Activated CD8-positive, alpha-beta memory T cell treated with anti-CD3 and anti-CD28 coated beads, Interleukin-2, amount 10 ng/mL, durations not matched to agents 7 days and 5 days (primary cell): ENCODE results near the gene LBP. TPM values are rescaled to one million over a fixed set of nuclear protein-coding genes. Genes with fewer than 3 reads are reported as not detected.
"Not testable (repeated sequence)": the region's sequence is repeated elsewhere in the genome, so short reads cannot be mapped to it uniquely, and the experiment has no call there.

Experiments used
- ATAC-seq: fragments of 150-1000 bp; cut with Tn5 transposase; one replicate; pipeline ENCODE4 v1.10.0; 2021; ENCODE audit warnings: moderate library complexity
- CTCF ChIA-PET: fragments of 350-600 bp; sonication (Branson Sonifier 250); formaldehyde crosslinking; loops from one replicate; lab custom pipeline; 2021; ENCODE audit warnings: antibody characterized with exemption; lab: Charles Lee
- DNase-seq: peaks from one replicate; pipeline ENCODE4 v3.0.0-alpha.2; 2020
- H3K27ac Mint-ChIP-seq: one replicate; pipeline ENCODE4 v1.8.0; 2021; ENCODE audit warnings: mild to moderate bottlenecking, mixed read lengths
- H3K27me3 Mint-ChIP-seq: one replicate; pipeline ENCODE4 v1.8.0; 2021; ENCODE audit warnings: mixed read lengths
- H3K36me3 Mint-ChIP-seq: one replicate; pipeline ENCODE4 v1.8.0; 2021; ENCODE audit warnings: mild to moderate bottlenecking, mixed read lengths
- H3K4me1 Mint-ChIP-seq: one replicate; pipeline ENCODE4 v1.8.0; 2021; ENCODE audit warnings: mixed read lengths
- H3K4me3 Mint-ChIP-seq: one replicate; pipeline ENCODE4 v1.8.0; 2021; ENCODE audit warnings: mild to moderate bottlenecking, moderate library complexity, mixed read lengths
- H3K9me3 Mint-ChIP-seq: one replicate; pipeline ENCODE4 v1.8.0; 2022; ENCODE audit warnings: low read depth, mixed read lengths
- total RNA-seq, 2 experiments: library from RNA; stranded (reverse); gene quantifications; one replicate each; pipeline ENCODE4 v1.2.3, GENCODE V29; 2021

The LBP gene
- total RNA-seq, 2 experiments from 2014 or later = not detected

DNA sequence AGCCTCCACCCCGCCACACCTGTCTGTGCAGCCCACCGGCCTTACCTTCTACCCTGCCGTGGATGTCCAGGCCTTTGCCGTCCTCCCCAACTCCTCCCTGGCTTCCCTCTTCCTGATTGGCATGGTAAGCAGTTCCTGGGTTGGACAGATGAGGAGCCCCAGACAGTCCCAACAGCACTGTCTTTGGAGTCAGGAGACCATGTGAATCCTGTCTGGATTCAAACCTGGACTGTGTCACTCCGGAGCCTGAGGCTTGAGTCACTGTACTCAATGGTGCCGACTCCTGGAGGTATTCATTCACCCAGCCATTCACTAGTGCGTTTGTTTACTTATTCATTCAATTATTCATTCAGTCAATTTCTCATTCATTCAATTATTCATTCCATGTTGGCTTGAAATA is 20.0 kb upstream of the LBP start:
- no peaks in the 10 kb centered on the region for H3K4me1 Mint-ChIP-seq
- no peaks in the 10 kb centered on the region for H3K36me3 Mint-ChIP-seq
- no peaks in the 10 kb centered on the region for H3K9me3 Mint-ChIP-seq
- peaks cover 19% of the 10 kb centered on the region for H3K27me3 Mint-ChIP-seq
- no peak overlapping the region for H3K4me3 Mint-ChIP-seq
- no peak overlapping the region for H3K27ac Mint-ChIP-seq
- CTCF ChIA-PET = no interaction called here
- DNase-seq (no peak), ATAC-seq (no peak)

DNA sequence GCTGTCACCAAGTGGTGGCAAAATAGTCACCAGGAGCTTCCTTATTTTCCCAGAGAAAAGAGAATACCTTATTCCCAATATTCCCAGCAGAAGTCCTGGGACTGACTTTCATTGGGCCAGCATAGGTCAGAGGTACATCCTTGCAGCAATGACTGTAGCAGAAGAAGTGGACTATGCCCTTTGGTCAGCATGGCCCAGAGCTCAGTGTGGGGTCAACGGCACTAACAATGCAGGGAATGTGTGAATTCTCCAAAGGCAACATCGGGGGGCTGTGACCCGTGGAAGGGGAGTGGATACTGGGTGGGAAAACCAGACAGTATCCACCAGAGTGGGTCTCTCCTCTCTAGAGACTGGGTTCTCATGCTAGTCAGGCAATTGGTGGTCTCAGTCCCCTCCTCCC is 15.6 kb upstream of the LBP start:
- Mint-ChIP-seq H3K4me1 (no peaks in the 10 kb centered on the region), H3K27ac (no peak overlapping the region), H3K27me3 (peaks cover 24% of the 10 kb centered on the region), H3K4me3 (no peak overlapping the region), H3K36me3 (no peaks in the 10 kb centered on the region), H3K9me3 (no peaks in the 10 kb centered on the region)
- CTCF ChIA-PET = no interaction called here
- DNase-seq (no peak), ATAC-seq (no peak)

DNA sequence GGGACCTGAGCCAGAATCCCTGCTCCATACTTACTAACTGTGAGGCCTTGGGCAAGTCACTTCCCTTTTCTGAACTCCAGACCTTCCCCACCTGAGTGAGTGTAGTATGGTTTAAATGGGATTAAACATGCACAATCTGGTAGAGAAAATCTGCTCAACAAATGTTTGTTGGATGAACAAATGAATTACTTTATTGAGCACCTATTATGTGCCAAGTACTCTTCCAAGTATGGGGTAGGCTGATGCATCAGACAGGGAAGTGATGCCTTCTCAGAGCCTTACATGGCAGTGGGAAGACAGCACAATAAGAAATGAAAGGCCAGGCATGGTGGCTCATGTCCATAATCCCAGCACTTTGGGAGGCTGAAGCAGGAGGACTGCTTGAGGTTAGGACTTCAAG is 15.0 kb upstream of the LBP start:
- DNase-seq = no peak
- Mint-ChIP-seq H3K4me3 (no peak overlapping the region), H3K27ac (no peak overlapping the region), H3K27me3 (peaks cover 28% of the 10 kb centered on the region), H3K36me3 (no peaks in the 10 kb centered on the region), H3K9me3 (no peaks in the 10 kb centered on the region), H3K4me1 (no peaks in the 10 kb centered on the region)
- ATAC-seq = no peak
- CTCF ChIA-PET = no interaction called here

DNA sequence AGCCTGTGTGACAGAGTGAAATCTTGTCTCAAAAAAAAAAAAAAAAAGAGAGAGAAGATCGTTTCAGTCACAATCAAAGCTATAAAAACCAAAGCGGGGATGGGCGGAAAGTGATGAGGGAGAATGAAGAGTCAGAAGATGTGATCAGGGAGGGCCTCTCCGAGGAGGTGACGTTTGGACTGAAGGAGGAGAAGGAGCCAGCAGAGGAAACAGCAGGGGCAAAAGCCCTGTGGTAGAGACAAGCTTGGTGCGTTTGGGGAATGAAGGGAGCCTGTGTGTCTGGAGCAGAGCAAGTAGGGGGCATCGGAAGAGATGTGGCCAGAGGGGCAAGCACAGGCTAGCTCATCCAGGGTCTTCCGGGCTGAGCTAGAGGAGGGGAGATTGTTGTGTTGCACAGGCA is 14.5 kb upstream of the LBP start:
- H3K9me3 Mint-ChIP-seq = no peaks in the 10 kb centered on the region
- H3K27me3 Mint-ChIP-seq = peaks cover 32% of the 10 kb centered on the region
- no peaks in the 10 kb centered on the region for H3K36me3 Mint-ChIP-seq
- ATAC-seq (no peak), DNase-seq (no peak)
- no peak overlapping the region for H3K4me3 Mint-ChIP-seq
- H3K27ac Mint-ChIP-seq = no peak overlapping the region
- no peaks in the 10 kb centered on the region for H3K4me1 Mint-ChIP-seq
- CTCF ChIA-PET = no interaction called here

DNA sequence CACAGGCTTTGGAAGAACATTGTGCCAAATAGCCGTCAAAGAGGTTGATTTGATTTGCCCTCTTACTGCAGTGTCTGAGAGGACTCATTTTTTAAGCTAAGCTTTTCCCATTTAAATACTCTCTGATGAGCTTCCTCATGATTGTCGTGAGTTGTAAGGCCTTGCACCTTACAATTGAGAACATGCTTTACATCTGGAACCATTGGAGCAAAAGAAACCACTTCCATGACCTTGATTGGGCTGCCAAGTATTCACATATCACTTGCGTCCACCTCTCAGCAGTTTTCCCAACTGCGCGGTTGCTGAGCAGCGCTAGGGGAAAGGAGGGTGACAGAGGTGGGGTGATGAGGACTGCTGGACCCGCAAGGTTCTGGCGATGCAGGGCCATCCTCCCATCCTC is 12.3 kb upstream of the LBP start:
- DNase-seq (no peak), ATAC-seq (no peak)
- peaks cover 44% of the 10 kb centered on the region for H3K27me3 Mint-ChIP-seq
- H3K9me3 Mint-ChIP-seq = peaks cover 6% of the 10 kb centered on the region
- H3K27ac Mint-ChIP-seq = no peak overlapping the region
- no peak overlapping the region for H3K4me3 Mint-ChIP-seq
- CTCF ChIA-PET = no interaction called here
- no peaks in the 10 kb centered on the region for H3K36me3 Mint-ChIP-seq
- no peaks in the 10 kb centered on the region for H3K4me1 Mint-ChIP-seq

DNA sequence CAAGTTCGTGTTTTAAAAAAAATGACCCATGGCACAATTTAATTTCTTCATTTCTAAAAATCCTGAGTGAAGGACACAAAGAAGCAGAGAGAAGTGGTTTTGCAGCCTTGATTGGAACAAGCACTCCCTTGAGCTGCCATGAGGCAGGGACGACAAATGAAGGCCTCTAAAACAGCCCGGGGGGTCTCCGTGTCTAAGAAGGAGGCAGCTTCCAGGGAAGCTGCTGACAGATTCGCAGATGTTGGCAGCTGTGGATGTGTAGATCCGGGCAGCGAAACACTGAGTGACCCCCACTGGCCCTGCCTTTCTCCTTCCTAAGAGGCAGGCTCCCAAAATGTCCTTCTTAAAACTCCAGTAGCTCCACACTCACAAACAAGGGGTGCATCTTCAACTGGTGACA is 9.6 kb upstream of the LBP start:
- ATAC-seq (no peak), DNase-seq (no peak)
- no peaks in the 10 kb centered on the region for H3K36me3 Mint-ChIP-seq
- CTCF ChIA-PET = no interaction called here
- peaks cover 6% of the 10 kb centered on the region for H3K9me3 Mint-ChIP-seq
- H3K4me1 Mint-ChIP-seq = no peaks in the 10 kb centered on the region
- no peak overlapping the region for H3K27ac Mint-ChIP-seq
- H3K27me3 Mint-ChIP-seq = peaks cover 49% of the 10 kb centered on the region
- no peak overlapping the region for H3K4me3 Mint-ChIP-seq

DNA sequence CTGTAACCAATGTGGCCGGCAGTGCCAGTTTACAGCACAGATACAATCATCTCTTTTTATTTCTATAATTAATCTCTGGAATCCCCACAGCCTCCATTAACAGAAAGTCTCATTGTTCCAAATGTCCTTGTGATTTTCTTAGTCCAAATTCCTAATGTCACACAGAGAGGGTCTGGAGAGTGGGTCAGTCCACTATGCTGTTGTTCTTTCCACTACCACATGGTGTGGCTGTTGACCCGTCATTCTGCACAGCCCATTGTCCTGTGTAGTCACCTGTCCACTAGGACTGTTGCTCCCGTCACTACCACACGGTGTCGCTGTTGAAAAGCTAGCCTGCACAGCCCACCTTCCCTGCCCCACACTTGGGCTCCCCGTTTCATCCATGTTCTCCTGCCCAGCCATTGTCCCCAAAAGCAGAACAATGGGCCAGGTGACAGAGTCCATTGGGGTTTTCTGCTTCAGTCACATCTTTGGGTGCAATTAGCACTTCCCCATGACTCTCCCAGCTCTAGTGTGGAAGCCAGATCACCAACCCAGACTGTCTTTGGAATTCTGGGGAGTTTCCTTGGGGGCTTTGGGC is 8.6 kb upstream of the LBP start:
- Mint-ChIP-seq H3K27me3 (peaks cover 43% of the 10 kb centered on the region), H3K36me3 (no peaks in the 10 kb centered on the region), H3K4me3 (no peak overlapping the region), H3K9me3 (peaks cover 6% of the 10 kb centered on the region), H3K4me1 (no peaks in the 10 kb centered on the region), H3K27ac (no peak overlapping the region)
- DNase-seq = peak; percentile 45
- no peak for ATAC-seq
- CTCF ChIA-PET = no interaction called here

DNA sequence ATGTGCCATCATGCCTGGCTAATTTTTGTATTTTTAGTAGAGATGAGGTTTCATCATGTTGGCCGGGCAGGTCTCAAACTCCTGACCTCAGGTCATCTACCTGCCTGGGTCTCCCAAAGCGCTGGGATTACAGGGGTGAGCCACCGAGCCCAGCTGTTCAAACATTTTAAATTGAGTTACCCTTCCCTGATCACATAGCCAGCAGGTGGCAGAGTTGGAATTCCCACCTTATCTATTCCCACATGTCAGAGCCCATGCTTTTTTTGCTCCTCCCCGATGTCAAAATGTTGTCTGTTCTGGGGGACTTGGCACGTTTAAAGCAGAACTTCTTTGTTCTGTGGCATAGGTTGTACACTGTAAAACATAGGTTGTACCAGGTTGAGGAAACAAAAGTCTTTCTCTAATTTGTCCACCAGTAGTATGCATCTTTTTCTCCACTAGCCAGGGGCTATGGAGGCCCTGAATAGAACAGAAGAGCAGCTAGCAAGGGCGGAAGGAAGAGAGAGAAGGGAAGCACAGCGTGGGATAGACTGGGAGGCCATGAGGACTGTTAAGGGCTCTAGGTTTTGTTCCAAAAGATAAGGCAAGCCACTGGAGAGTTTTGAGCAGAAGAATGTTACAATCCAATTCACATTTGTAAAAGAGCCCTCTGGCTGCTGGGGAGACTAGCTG is 7.3 kb upstream of the LBP start:
- Mint-ChIP-seq H3K27ac (no peak overlapping the region), H3K4me3 (no peak overlapping the region), H3K36me3 (no peaks in the 10 kb centered on the region), H3K9me3 (peaks cover 6% of the 10 kb centered on the region), H3K4me1 (no peaks in the 10 kb centered on the region), H3K27me3 (peaks cover 41% of the 10 kb centered on the region)
- CTCF ChIA-PET = no interaction called here
- no peak for ATAC-seq
- DNase-seq = no peak

DNA sequence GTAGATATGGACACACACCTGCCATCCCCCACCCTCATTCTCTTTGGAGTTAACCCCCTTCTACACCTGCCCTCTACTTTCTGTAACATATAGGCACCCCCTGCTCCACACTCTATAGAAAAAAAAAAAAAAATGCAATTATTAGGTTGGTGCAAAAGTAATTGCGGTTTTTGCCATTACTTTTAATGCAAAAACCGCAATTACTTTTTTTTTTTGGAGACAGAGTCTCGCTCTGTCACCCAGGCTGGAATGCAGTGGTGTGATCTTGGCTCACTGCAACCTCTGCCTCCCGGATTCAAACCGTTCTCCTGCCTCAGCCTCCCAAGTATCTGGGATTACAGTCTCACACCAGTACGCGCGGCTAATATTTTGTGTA is 6.8 kb upstream of the LBP start:
- H3K9me3 Mint-ChIP-seq, ATAC-seq, CTCF ChIA-PET, H3K27ac Mint-ChIP-seq, H3K4me1 Mint-ChIP-seq, H3K36me3 Mint-ChIP-seq, DNase-seq, H3K4me3 Mint-ChIP-seq: not testable (repeated sequence)
- peaks cover 36% of the 10 kb centered on the region for H3K27me3 Mint-ChIP-seq

DNA sequence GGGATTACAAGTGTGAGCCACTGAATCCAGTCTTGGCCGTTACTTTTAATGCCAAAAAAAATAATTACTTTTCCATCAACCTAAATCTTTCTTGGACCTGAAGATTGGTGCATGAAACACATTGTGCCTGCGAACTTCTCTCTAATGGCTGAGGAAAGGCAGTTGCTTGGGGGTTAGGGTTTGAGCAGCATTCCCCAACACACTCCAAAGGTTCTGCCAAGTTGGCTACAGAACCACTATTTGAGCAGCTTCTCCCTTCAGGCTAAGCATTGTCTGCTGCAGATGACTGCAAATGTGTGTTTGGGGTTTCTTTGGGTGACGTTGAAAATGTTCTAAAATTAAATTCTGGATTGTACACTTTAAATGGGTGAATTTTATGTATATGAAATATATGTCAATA is 6.3 kb upstream of the LBP start:
- H3K9me3 Mint-ChIP-seq = peaks cover 6% of the 10 kb centered on the region
- no peaks in the 10 kb centered on the region for H3K36me3 Mint-ChIP-seq
- peaks cover 35% of the 10 kb centered on the region for H3K27me3 Mint-ChIP-seq
- no peak overlapping the region for H3K4me3 Mint-ChIP-seq
- CTCF ChIA-PET = no interaction called here
- no peak overlapping the region for H3K27ac Mint-ChIP-seq
- DNase-seq (no peak), ATAC-seq (no peak)
- H3K4me1 Mint-ChIP-seq = no peaks in the 10 kb centered on the region

DNA sequence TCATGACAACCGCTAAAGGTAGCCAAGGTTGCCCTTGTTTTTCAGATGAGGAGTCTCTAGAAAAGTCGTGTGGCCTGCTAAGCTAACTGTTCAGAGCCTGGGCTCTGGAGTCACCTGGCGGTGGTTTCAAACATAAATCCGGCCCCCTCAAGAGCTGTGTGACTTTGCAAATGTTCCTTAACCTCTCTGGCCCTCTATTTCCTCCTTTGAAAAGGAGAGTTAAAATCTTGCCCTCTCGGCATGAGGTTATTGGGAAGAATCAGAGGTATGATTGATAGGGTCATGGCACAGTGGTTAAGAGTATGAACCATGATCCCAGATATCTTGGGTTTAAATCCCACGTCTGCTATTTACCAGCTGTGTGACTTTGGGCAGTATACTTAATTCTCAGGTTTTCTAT is 5.6 kb upstream of the LBP start:
- Mint-ChIP-seq H3K4me3 (no peak overlapping the region), H3K4me1 (no peaks in the 10 kb centered on the region), H3K27me3 (peaks cover 35% of the 10 kb centered on the region), H3K36me3 (no peaks in the 10 kb centered on the region), H3K9me3 (peaks cover 6% of the 10 kb centered on the region), H3K27ac (no peak overlapping the region)
- CTCF ChIA-PET = no interaction called here
- no peak for DNase-seq
- ATAC-seq = no peak

DNA sequence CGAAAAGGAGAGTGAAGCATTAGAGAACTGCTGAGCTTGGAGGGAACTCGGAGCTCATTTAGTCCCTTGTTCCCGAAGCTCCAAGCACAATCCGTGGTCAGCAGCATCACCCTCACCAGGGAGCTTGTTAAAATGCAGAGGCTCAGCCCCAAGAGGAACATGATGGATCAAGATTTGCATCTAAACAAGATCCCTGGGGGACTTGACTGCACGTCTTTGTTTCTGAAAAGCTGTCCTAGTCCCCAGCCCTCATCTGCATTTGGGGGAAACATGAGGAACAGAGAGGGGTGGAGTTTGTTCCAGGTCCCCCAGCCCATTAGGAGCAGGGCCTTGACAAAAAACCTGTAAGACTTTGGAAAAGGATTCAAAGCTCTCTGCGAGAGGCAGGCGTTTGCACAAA is 4.1 kb upstream of the LBP start:
- CTCF ChIA-PET = no interaction called here
- H3K4me3 Mint-ChIP-seq = no peak overlapping the region
- no peak for DNase-seq
- H3K27me3 Mint-ChIP-seq = peaks cover 24% of the 10 kb centered on the region
- no peaks in the 10 kb centered on the region for H3K4me1 Mint-ChIP-seq
- ATAC-seq = no peak
- peaks cover 6% of the 10 kb centered on the region for H3K9me3 Mint-ChIP-seq
- no peak overlapping the region for H3K27ac Mint-ChIP-seq
- H3K36me3 Mint-ChIP-seq = no peaks in the 10 kb centered on the region

DNA sequence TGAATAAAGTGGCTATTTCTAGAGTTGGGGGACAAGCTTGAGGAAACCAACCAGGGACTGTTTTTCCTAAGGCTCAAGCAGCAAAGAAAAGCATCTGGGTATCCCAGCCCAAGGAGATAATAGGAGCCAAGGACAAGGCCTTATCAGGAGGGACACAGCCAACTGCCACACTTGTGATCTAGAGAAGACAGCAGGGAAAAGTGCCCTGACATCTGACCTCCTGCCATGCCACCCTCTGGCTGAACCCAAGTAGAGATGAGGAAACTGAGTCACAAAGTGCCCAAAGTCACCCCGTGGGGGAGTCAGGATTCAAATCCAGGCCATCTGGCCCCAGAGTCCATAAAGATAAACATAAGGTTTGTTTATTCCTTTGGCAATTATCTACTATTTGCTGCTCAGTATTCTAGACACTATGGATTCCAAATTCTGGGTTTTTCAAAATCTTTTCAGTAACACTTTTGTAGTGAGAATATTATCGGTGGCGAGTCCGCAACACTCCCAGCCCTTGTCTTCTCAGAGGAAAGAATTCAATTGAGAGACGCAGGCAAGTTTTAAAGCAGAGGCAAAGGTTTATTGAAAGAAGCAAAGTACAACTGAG is 3.5 kb upstream of the LBP start:
- peaks cover 22% of the 10 kb centered on the region for H3K27me3 Mint-ChIP-seq
- DNase-seq = no peak
- no peak overlapping the region for H3K27ac Mint-ChIP-seq
- no peak overlapping the region for H3K4me3 Mint-ChIP-seq
- peaks cover 4% of the 10 kb centered on the region for H3K9me3 Mint-ChIP-seq
- no peaks in the 10 kb centered on the region for H3K4me1 Mint-ChIP-seq
- CTCF ChIA-PET = no interaction called here
- no peaks in the 10 kb centered on the region for H3K36me3 Mint-ChIP-seq
- no peak for ATAC-seq

DNA sequence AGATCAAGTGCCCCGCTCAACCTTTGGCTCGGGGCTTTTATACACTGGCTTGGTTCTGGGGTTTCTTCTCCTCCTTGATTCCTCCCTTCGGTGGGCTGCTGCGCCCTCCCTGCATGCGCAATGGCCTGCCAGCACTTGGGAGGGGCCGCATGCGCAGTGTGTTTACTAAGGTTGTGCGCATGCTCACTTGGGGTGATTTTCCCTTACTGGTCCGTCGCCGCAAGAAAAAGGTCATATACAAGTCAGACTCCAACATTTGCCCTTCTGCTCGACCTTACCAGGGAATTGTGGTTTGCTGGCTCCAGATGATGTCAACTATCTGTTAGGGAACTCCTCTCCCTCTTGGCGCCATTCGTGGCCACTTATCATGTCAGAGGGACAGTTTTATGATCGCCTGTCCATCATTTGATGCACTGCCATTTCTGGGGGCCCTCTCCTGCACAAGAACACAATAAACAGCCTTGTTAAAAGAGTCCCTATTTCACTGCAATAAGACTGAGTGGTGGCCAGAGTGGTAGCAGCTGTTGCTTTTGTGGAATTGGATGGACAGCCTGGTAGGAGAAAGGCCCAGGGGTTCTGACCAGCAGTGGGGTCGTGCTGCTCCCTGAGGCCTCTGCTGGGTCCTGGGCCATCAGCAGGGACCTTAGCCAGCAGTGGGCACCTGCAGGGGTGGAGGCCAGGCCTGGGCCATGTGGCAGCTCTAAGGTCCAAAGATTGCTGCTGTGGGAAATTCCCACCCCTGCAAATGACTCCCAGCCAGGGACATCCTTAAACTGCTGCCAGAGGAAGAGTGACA is 2.8 kb upstream of the LBP start:
- Mint-ChIP-seq H3K27me3 (peaks cover 18% of the 10 kb centered on the region), H3K4me1 (no peaks in the 10 kb centered on the region), H3K36me3 (no peaks in the 10 kb centered on the region), H3K27ac (no peak overlapping the region), H3K9me3 (no peaks in the 10 kb centered on the region), H3K4me3 (no peak overlapping the region)
- no peak for DNase-seq
- ATAC-seq = no peak
- CTCF ChIA-PET = no interaction called here
